ENCODE measurements around the gene CALB2.

DNA sequence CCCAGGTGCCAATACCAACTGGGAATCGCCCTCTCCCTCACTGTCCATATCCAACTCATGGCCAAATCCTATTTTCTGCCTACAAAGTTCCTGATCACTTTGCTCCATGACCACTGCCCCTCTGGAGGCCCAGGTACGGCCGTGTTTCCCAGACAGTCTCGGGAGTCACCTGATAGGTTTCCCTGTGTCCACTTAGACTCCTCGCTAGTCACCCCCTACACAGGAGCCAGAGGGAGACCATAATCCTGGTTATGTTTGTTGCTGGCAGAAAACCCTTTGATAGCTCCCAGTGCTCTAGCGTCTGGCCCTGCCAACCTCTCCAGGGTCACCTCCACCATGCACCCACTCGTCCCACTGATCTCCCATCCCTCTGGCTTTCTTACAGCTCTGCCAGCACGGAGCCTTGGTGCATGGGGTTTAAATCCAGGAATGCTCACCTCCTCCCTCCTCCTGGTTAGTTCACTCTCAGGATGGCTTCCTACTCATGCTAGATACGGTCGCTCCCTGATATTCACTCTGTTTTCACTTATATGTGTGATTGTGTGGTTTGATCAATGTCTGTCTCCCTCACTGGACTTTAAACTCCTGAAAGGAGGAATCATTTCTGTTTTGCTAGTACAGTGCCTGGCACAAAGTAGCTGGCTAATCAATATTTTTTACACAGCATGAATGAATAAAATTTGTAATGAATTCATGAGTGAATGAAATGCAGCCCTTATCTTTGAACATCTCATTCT is 7.5 kb upstream of the CALB2 start:
- TF ChIP-seq, protein P1, sequence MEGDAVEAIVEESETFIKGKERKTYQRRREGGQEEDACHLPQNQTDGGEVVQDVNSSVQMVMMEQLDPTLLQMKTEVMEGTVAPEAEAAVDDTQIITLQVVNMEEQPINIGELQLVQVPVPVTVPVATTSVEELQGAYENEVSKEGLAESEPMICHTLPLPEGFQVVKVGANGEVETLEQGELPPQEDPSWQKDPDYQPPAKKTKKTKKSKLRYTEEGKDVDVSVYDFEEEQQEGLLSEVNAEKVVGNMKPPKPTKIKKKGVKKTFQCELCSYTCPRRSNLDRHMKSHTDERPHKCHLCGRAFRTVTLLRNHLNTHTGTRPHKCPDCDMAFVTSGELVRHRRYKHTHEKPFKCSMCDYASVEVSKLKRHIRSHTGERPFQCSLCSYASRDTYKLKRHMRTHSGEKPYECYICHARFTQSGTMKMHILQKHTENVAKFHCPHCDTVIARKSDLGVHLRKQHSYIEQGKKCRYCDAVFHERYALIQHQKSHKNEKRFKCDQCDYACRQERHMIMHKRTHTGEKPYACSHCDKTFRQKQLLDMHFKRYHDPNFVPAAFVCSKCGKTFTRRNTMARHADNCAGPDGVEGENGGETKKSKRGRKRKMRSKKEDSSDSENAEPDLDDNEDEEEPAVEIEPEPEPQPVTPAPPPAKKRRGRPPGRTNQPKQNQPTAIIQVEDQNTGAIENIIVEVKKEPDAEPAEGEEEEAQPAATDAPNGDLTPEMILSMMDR (IDR thresholded peaks at IDR 0.05) = no peak
- no peak for TF ChIP-seq EZH2 (IDR thresholded peaks at IDR 0.05; ENCODE audit: borderline replicate concordance, insufficient read depth, low read depth, low read length, poor library complexity, severe bottlenecking)
